Activated T-helper 1 cell treated with Interleukin-2 at 50 U/mL for 16 hours (primary cell): ENCODE results near the gene SUPT4H1.

Experiments used
- DNase-seq: peaks from one replicate; pipeline ENCODE4 v3.0.0-alpha.2; 2020; ENCODE audit warnings: low read depth

Gene SUPT4H1

GRCh38 chr17:58339755-58340404 lies 12.1 kb downstream of the SUPT4H1 start:
- DNase-seq: no peak

GRCh38 chr17:58338841-58339754 lies 12.9 kb downstream of the SUPT4H1 start:
- no peak for DNase-seq

- no peak for DNase-seq
These were observed 13.6 kb downstream of the SUPT4H1 start for GRCh38 chr17:58338454-58338840.

- peak; percentile 86 for DNase-seq
These were observed 14.2 kb downstream of the SUPT4H1 start for GRCh38 chr17:58337600-58338453.

- no peak for DNase-seq
These were observed 14.8 kb downstream of the SUPT4H1 start for GRCh38 chr17:58337210-58337599.

GRCh38 chr17:58336456-58337209 lies 15.4 kb downstream of the SUPT4H1 start:
- no peak for DNase-seq

- peak; percentile 67 for DNase-seq
These were observed 16.1 kb downstream of the SUPT4H1 start for GRCh38 chr17:58335779-58336455.

GRCh38 chr17:58335061-58335731 lies 16.8 kb downstream of the SUPT4H1 start:
- DNase-seq: no peak

GRCh38 chr17:58334661-58335060 lies 17.3 kb downstream of the SUPT4H1 start:
- DNase-seq: no peak

GRCh38 chr17:58334256-58334655 lies 17.7 kb downstream of the SUPT4H1 start:
- no peak for DNase-seq

GRCh38 chr17:58333736-58334207 lies 18.2 kb downstream of the SUPT4H1 start:
- DNase-seq: no peak

- DNase-seq: no peak
These were observed 18.9 kb downstream of the SUPT4H1 start for GRCh38 chr17:58332778-58333735.

GRCh38 chr17:58331815-58332777 lies 19.9 kb downstream of the SUPT4H1 start:
- DNase-seq: peak; percentile 88

GRCh38 chr17:58330997-58331814 lies 20.8 kb downstream of the SUPT4H1 start:
- DNase-seq: peak; percentile 61

- no peak for DNase-seq
These were observed 21.4 kb downstream of the SUPT4H1 start for GRCh38 chr17:58330538-58330996.

- no peak for DNase-seq
These were observed 22.0 kb downstream of the SUPT4H1 start for GRCh38 chr17:58329810-58330537.
